ENCODE results near the gene PEAK3.

Gene PEAK3

GRCh38 chr19:2329149-2329478 is 47.1 kb upstream of the PEAK3 start:
- H3K27ac ChIP-seq = peak overlapping the region; percentile 45
- peak overlapping the region; percentile 84 for H2AFZ ChIP-seq
- peak overlapping the region; percentile 99 for H3K4me2 ChIP-seq (ENCODE audit: low read length)
- TF ChIP-seq, protein P1, sequence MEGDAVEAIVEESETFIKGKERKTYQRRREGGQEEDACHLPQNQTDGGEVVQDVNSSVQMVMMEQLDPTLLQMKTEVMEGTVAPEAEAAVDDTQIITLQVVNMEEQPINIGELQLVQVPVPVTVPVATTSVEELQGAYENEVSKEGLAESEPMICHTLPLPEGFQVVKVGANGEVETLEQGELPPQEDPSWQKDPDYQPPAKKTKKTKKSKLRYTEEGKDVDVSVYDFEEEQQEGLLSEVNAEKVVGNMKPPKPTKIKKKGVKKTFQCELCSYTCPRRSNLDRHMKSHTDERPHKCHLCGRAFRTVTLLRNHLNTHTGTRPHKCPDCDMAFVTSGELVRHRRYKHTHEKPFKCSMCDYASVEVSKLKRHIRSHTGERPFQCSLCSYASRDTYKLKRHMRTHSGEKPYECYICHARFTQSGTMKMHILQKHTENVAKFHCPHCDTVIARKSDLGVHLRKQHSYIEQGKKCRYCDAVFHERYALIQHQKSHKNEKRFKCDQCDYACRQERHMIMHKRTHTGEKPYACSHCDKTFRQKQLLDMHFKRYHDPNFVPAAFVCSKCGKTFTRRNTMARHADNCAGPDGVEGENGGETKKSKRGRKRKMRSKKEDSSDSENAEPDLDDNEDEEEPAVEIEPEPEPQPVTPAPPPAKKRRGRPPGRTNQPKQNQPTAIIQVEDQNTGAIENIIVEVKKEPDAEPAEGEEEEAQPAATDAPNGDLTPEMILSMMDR (IDR thresholded peaks at IDR 0.05) = no peak
- no peaks in the 10 kb centered on the region for H3K9me3 ChIP-seq (ENCODE audit: control insufficient read depth, low read length)
- no peaks in the 10 kb centered on the region for H3K27me3 ChIP-seq (ENCODE audit: control insufficient read depth, insufficient read depth, low read length)
- H3K4me1 ChIP-seq = peaks cover 46% of the 10 kb centered on the region
- H3K79me2 ChIP-seq = peaks cover 42% of the 10 kb centered on the region
- H3K9ac ChIP-seq = peak overlapping the region; percentile 74
- H3K4me3 ChIP-seq (ENCODE audit: low read depth, low read length) = peak overlapping the region; percentile 87
- H3K36me3 ChIP-seq (ENCODE audit: control insufficient read depth, insufficient read depth, low read length) = no peaks in the 10 kb centered on the region

DNA sequence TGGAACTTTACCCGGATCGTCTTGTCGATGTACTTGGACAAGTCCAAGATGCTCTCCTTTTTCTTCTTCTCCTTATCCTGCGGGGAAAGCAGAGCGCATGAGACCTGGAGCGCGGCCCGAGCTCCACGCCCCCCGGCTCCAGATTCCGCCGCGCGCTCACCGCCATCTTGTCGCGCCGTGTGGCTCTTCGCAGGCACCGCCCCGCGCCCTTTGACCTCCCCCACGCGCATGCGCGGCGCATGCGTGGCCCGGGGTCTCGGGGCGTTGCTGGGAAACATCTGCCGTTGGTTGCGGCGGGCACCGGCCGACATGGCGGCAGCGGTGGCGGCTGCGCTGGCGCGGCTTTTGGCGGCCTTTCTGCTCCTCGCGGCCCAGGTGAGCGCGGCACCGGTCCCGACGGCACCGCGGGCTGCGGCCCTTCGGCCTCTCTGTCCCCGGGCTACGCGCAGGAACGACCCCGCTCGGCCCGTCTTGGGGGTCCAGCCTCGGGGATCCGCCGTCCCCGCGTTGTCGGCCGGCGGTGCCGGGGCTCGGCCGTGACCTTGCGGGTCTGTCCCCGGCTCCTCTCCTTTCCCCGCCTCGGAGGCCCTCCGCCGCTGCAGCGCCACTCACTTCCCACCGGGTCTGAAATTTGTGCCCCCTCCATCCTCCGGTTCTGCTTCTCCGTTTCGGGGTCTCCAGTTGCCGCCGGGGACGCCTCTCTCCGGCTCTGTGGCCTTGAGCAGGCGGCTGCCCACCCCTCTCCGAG is 46.6 kb upstream of the PEAK3 start, which contains the start of the genes LSM7 and SPPL2B:
TSS of gene LSM7 (minus strand) at position 186 of the 748 bp plus-strand sequence. CDS start at position 166, 20 bp downstream.
TSS of gene SPPL2B (plus strand) at position 284 of the 748 bp plus-strand sequence. CDS start at position 310, 26 bp downstream.
- H3K4me2 ChIP-seq (ENCODE audit: low read length) = peak within 1 kb of the TSS; percentile 99
- H3K79me2 ChIP-seq = peaks cover 37% of the 10 kb centered on the region
- H3K4me3 ChIP-seq (ENCODE audit: low read depth, low read length) = peak within 1 kb of the TSS; percentile 87
- H3K36me3 ChIP-seq (ENCODE audit: control insufficient read depth, insufficient read depth, low read length) = no peaks in the 10 kb centered on the region
- H3K27ac ChIP-seq = peak within 1 kb of the TSS; percentile 45
- peak within 1 kb of the TSS; percentile 74 for H3K9ac ChIP-seq
- H3K4me1 ChIP-seq = peaks cover 41% of the 10 kb centered on the region
- no peaks in the 10 kb centered on the region for H3K9me3 ChIP-seq (ENCODE audit: control insufficient read depth, low read length)
- H3K27me3 ChIP-seq (ENCODE audit: control insufficient read depth, insufficient read depth, low read length) = no peaks in the 10 kb centered on the region
- TF ChIP-seq, protein P1 (IDR thresholded peaks at IDR 0.05) = no peak
- peak within 1 kb of the TSS; percentile 84 for H2AFZ ChIP-seq

GRCh38 chr19:2327773-2328400 is 45.9 kb upstream of the PEAK3 start:
- Histone ChIP-seq H3K4me1 (peaks cover 38% of the 10 kb centered on the region), H3K4me2 (ENCODE audit: low read length) (peak overlapping the region; percentile 99), H3K9ac (peak overlapping the region; percentile 74), H3K79me2 (peaks cover 37% of the 10 kb centered on the region), H3K27me3 (ENCODE audit: control insufficient read depth, insufficient read depth, low read length) (no peaks in the 10 kb centered on the region), H2AFZ (peak overlapping the region; percentile 84), H3K27ac (peak overlapping the region; percentile 45), H3K36me3 (ENCODE audit: control insufficient read depth, insufficient read depth, low read length) (no peaks in the 10 kb centered on the region), H3K4me3 (ENCODE audit: low read depth, low read length) (peak overlapping the region; percentile 87), H3K9me3 (ENCODE audit: control insufficient read depth, low read length) (no peaks in the 10 kb centered on the region)
- TF ChIP-seq, protein P1 (IDR thresholded peaks at IDR 0.05) = no peak

- TF ChIP-seq, protein P1 (IDR thresholded peaks at IDR 0.05) = no peak
- Histone ChIP-seq H3K9ac (no peak overlapping the region), H3K4me3 (ENCODE audit: low read depth, low read length) (no peak overlapping the region), H3K4me2 (ENCODE audit: low read length) (peak overlapping the region; percentile 5), H3K4me1 (peaks cover 29% of the 10 kb centered on the region), H3K36me3 (ENCODE audit: control insufficient read depth, insufficient read depth, low read length) (no peaks in the 10 kb centered on the region), H2AFZ (no peak overlapping the region), H3K9me3 (ENCODE audit: control insufficient read depth, low read length) (no peaks in the 10 kb centered on the region), H3K27ac (no peak overlapping the region), H3K27me3 (ENCODE audit: control insufficient read depth, insufficient read depth, low read length) (no peaks in the 10 kb centered on the region), H3K79me2 (peaks cover 33% of the 10 kb centered on the region)
These were observed 44.9 kb upstream of the PEAK3 start for GRCh38 chr19:2326699-2327360.
